ENCODE data around the gene CFL2.

GRCh38 chr14:34732802-34733201 lies 18.4 kb upstream of the CFL2 start:
- TF ChIP-seq ZNF780A (CRISPR knock-in tag; IDR thresholded peaks at IDR 0.05) (no peak), RBM39 (IDR thresholded peaks at IDR 0.05; ENCODE audit: low read depth, low read length, poor library complexity, severe bottlenecking) (no peak), TBP (CRISPR knock-in tag; IDR thresholded peaks at IDR 0.05) (no peak), SNRNP70 (IDR thresholded peaks at IDR 0.05; ENCODE audit: low read depth, low read length) (no peak), MTA3 (CRISPR knock-in tag; IDR thresholded peaks at IDR 0.05) (no peak), E2F5 (CRISPR knock-in tag; conservative IDR thresholded peaks at IDR 0.05) (no peak), ATF7 (IDR thresholded peaks at IDR 0.05) (no peak), ATF7 (CRISPR knock-in tag; IDR thresholded peaks at IDR 0.05) (no peak), DNMT1 (CRISPR knock-in tag; IDR thresholded peaks at IDR 0.05) (no peak), POLR2AphosphoS2 (IDR thresholded peaks at IDR 0.05; ENCODE audit: low read depth, low read length) (no peak), ZBTB7B (CRISPR knock-in tag; IDR thresholded peaks at IDR 0.05) (no peak), FOSL2 (CRISPR knock-in tag; IDR thresholded peaks at IDR 0.05) (no peak), ARID3A (IDR thresholded peaks at IDR 0.05; ENCODE audit: low read depth, low read length) (no peak)
- TF ChIP-seq, protein P1, sequence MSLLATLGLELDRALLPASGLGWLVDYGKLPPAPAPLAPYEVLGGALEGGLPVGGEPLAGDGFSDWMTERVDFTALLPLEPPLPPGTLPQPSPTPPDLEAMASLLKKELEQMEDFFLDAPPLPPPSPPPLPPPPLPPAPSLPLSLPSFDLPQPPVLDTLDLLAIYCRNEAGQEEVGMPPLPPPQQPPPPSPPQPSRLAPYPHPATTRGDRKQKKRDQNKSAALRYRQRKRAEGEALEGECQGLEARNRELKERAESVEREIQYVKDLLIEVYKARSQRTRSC (CRISPR knock-in tag; IDR thresholded peaks at IDR 0.05; ENCODE audit: low read depth) = no peak
- TF ChIP-seq, protein P2, sequence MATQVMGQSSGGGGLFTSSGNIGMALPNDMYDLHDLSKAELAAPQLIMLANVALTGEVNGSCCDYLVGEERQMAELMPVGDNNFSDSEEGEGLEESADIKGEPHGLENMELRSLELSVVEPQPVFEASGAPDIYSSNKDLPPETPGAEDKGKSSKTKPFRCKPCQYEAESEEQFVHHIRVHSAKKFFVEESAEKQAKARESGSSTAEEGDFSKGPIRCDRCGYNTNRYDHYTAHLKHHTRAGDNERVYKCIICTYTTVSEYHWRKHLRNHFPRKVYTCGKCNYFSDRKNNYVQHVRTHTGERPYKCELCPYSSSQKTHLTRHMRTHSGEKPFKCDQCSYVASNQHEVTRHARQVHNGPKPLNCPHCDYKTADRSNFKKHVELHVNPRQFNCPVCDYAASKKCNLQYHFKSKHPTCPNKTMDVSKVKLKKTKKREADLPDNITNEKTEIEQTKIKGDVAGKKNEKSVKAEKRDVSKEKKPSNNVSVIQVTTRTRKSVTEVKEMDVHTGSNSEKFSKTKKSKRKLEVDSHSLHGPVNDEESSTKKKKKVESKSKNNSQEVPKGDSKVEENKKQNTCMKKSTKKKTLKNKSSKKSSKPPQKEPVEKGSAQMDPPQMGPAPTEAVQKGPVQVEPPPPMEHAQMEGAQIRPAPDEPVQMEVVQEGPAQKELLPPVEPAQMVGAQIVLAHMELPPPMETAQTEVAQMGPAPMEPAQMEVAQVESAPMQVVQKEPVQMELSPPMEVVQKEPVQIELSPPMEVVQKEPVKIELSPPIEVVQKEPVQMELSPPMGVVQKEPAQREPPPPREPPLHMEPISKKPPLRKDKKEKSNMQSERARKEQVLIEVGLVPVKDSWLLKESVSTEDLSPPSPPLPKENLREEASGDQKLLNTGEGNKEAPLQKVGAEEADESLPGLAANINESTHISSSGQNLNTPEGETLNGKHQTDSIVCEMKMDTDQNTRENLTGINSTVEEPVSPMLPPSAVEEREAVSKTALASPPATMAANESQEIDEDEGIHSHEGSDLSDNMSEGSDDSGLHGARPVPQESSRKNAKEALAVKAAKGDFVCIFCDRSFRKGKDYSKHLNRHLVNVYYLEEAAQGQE (IDR thresholded peaks at IDR 0.05; ENCODE audit: borderline replicate concordance in 1 of 2, low read depth in 1 of 2, low read length in 2 of 2) = no peak

Measured in HepG2 (cell line).